ENCODE measurements around the gene HELZ. TPM values are rescaled to one million over a fixed set of nuclear protein-coding genes. Genes with fewer than 3 reads are reported as not detected.

The HELZ gene
- total and polyA plus RNA-seq, 2 of the 8 experiments (the other 6 are each of a cell fraction or from before 2014, with no cell fraction given): 10.0 to 48.7 TPM

DNA sequence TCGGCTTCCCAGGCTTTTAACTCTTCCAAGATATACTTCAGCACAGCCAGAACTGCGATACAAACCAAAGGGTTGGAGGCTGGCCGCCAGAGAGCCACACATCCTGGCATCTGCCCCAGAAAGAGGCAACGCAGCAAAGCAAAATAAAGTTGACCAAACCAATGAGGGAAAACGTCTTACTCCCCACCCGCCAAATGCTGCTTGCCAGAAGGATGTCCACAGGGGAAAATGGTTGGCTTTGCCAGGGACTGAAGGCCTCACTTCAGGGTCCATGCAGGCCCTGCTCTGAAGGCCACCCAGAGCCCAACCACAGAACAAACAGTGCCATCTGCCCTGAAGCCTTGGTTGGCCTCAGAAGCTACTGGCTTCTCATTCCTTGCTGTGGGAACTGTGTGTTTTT lies 185.6 kb downstream of the HELZ start:
- Histone ChIP-seq H2AFZ (ENCODE audit: low read length) (no peak overlapping the region), H4K91ac (replicated peaks; ENCODE audit: insufficient read length, low read length) (no peak overlapping the region), H3K23me2 (ENCODE audit: low read depth, low read length) (peaks cover 2% of the 10 kb centered on the region; the same call in 1 of the 2 replicates), H3K4me2 (ENCODE audit: insufficient read depth in 1 of 2, low read depth in 2 of 2, low read length in 2 of 2) (no peak overlapping the region), H3K18ac (ENCODE audit: extremely low read depth, low read length) (no peak overlapping the region), H3K79me2 (ENCODE audit: control insufficient read depth in 1 of 2, insufficient read depth in 2 of 2, low read length in 2 of 2) (no peaks in the 10 kb centered on the region), H2BK120ac (replicated peaks; ENCODE audit: low read depth, low read length) (no peak overlapping the region), H2BK12ac (ENCODE audit: low read depth, low read length) (no peak overlapping the region), H2BK20ac (ENCODE audit: low read length) (no peak overlapping the region), H3K4ac (replicated peaks; ENCODE audit: insufficient read length, low read depth, low read length) (no peak overlapping the region), H3K79me1 (ENCODE audit: low read depth, low read length) (no peaks in the 10 kb centered on the region), H3K4me3 (ENCODE audit: extremely low read depth in 1 of 4, insufficient read depth in 2 of 4, low read depth in 3 of 4, low read length in 4 of 4) (no peak overlapping the region), H3K27ac (ENCODE audit: low read depth, low read length) (no peak overlapping the region), H3K27me3 (replicated peaks in 1 of 4; ENCODE audit: control insufficient read depth in 3 of 4, extremely low read depth in 1 of 4, insufficient read depth in 3 of 4, low read length in 3 of 4) (no peaks in the 10 kb centered on the region; a peak in 1 of 7 replicates), H4K20me1 (replicated peaks in 1 of 2; ENCODE audit: control insufficient read depth in 1 of 2, insufficient read depth in 2 of 2, low read length in 2 of 2) (no peaks in the 10 kb centered on the region), H4K8ac (ENCODE audit: extremely low read depth, insufficient read depth, low read length) (no peak overlapping the region), H3K9me3 (ENCODE audit: insufficient read depth in 2 of 2, low read depth in 1 of 2, low read length in 1 of 2) (no peaks in the 10 kb centered on the region), H2AK5ac (ENCODE audit: low read depth, low read length) (no peak overlapping the region), H3K9ac (replicated peaks in 1 of 4; ENCODE audit: extremely low read depth in 1 of 4, low read depth in 3 of 4, low read length in 3 of 4) (no peak overlapping the region), H3K23ac (ENCODE audit: insufficient read length) (no peak overlapping the region), H3K36me3 (ENCODE audit: control insufficient read depth in 2 of 4, insufficient read depth in 4 of 4, low read length in 3 of 4) (no peaks in the 10 kb centered on the region), H2BK15ac (ENCODE audit: low read length) (no peak overlapping the region), H3K14ac (ENCODE audit: insufficient read length) (no peak overlapping the region), H3K4me1 (replicated peaks in 1 of 4; ENCODE audit: control insufficient read depth in 3 of 4, insufficient read depth in 4 of 4, low read length in 3 of 4) (no peaks in the 10 kb centered on the region), H4K5ac (ENCODE audit: insufficient read length, low read depth, low read length) (no peak overlapping the region), H2BK5ac (ENCODE audit: low read depth, low read length) (no peak overlapping the region), H3K56ac (replicated peaks; ENCODE audit: insufficient read length, low read depth, low read length) (no peak overlapping the region)
- WGBS, 2 experiments (ENCODE audit: extremely low coverage in 1 of 2, insufficient coverage in 1 of 2, insufficient read length in 1 of 2, insufficient replicate concordance in 2 of 2, low coverage in 1 of 2, low lambda C conversion rate in 2 of 2, missing lambda C conversion rate in 1 of 2): 84% methylated on average over 6 of the region's 6 CpGs; no CpG with 5 or more reads in 1 of the 2 experiments
- FAIRE-seq: no peak
- ChIA-PET POLR2A (ENCODE audit: partially characterized antibody) (no interaction called here), CTCF (ENCODE audit: partially characterized antibody) (no interaction called here)
- DNase-seq (ENCODE audit: low read depth in 1 of 2, low spot score in 2 of 2): peak in 1 of 2 experiments; percentile 29
- TF ChIP-seq POLR2AphosphoS5 (IDR thresholded peaks at IDR 0.05; ENCODE audit: low read depth, low read length): no peak
- TF ChIP-seq SAP30 (IDR thresholded peaks at IDR 0.05; ENCODE audit: insufficient read depth, insufficient replicate concordance, low read length): no peak
